WTC11 (cell line): Measurements from ENCODE around the gene EPB41. TPM values are rescaled to one million over a fixed set of nuclear protein-coding genes. Genes with fewer than 3 reads are reported as not detected.
A peak's percentile ranks its signal among the peaks of the same experiment; 100 is the strongest.

ENCODE experiments used
- AFF4 ChIP-seq: sonication (generic); formaldehyde crosslinking; IDR thresholded peaks from 2 replicates; pipeline ENCODE4 v1.8.1; 2023; ENCODE audit warnings: mild to moderate bottlenecking, missing genetic modification reagents, borderline replicate concordance
- AR ChIP-seq: fragments of 250-450 bp; sonication (Bioruptor Pico); IDR thresholded peaks from 2 replicates; pipeline ENCODE4 v1.9.0; 2021; ENCODE audit warnings: mild to moderate bottlenecking
- ARID4B ChIP-seq: sonication (generic); formaldehyde crosslinking; IDR thresholded peaks from 2 replicates; pipeline ENCODE4 v1.8.0; 2023; ENCODE audit warnings: missing genetic modification reagents, mild to moderate bottlenecking, borderline replicate concordance
- ATF2 ChIP-seq: sonication (generic); formaldehyde crosslinking; IDR thresholded peaks from 2 replicates; pipeline ENCODE4 v1.8.1; 2022; ENCODE audit warnings: low read depth, missing genetic modification reagents, borderline replicate concordance
- ATF6 ChIP-seq: sonication (generic); formaldehyde crosslinking; IDR thresholded peaks from 2 replicates; pipeline ENCODE4 v1.8.1; 2023; ENCODE audit warnings: mild to moderate bottlenecking, missing genetic modification reagents
- CREM ChIP-seq: sonication (generic); formaldehyde crosslinking; IDR thresholded peaks from 2 replicates; pipeline ENCODE4 v1.8.1; 2022; ENCODE audit warnings: mild to moderate bottlenecking, missing genetic modification reagents, moderate library complexity
- ELF4 ChIP-seq: sonication (generic); formaldehyde crosslinking; IDR thresholded peaks from 2 replicates; pipeline ENCODE4 v1.8.1; 2022; ENCODE audit warnings: low read depth, mild to moderate bottlenecking, moderate library complexity, missing genetic modification reagents
- EMX1 ChIP-seq: fragments of 250-450 bp; sonication (Bioruptor Pico); IDR thresholded peaks from 2 replicates; pipeline ENCODE4 v1.8.0; 2021; ENCODE audit warnings: mild to moderate bottlenecking
- FOXK1 ChIP-seq: sonication (generic); formaldehyde crosslinking; IDR thresholded peaks from 2 replicates; pipeline ENCODE4 v1.8.0; 2022; ENCODE audit warnings: mild to moderate bottlenecking, moderate library complexity, missing genetic modification reagents
- JUN ChIP-seq: sonication (generic); formaldehyde crosslinking; IDR thresholded peaks from 2 replicates; pipeline ENCODE4 v1.8.0; 2023; ENCODE audit warnings: mild to moderate bottlenecking, missing genetic modification reagents
- KAT7 ChIP-seq: sonication (generic); formaldehyde crosslinking; IDR thresholded peaks from 2 replicates; pipeline ENCODE4 v1.8.1; 2023; ENCODE audit warnings: missing genetic modification reagents, mild to moderate bottlenecking, borderline replicate concordance
- MAX ChIP-seq: sonication (generic); formaldehyde crosslinking; IDR thresholded peaks from 2 replicates; pipeline ENCODE4 v1.8.0; 2022; ENCODE audit warnings: mild to moderate bottlenecking, missing genetic modification reagents
- NFATC4 ChIP-seq: fragments of 250-450 bp; sonication (Bioruptor Pico); IDR thresholded peaks from 2 replicates; pipeline ENCODE4 v1.9.0; 2021; ENCODE audit warnings: mild to moderate bottlenecking
- NFE2L1 ChIP-seq: sonication (generic); formaldehyde crosslinking; IDR thresholded peaks from 2 replicates; pipeline ENCODE4 v1.8.1; 2023; ENCODE audit warnings: missing genetic modification reagents
- NR3C1 ChIP-seq: sonication (generic); formaldehyde crosslinking; conservative IDR thresholded peaks from 2 replicates; pipeline ENCODE4 v1.8.1; 2023; ENCODE audit warnings: low read depth, mild to moderate bottlenecking, missing genetic modification reagents
- OVOL2 ChIP-seq: fragments of 250-450 bp; sonication (Bioruptor Pico); IDR thresholded peaks from 2 replicates; pipeline ENCODE4 v1.9.0; 2021; ENCODE audit warnings: mild to moderate bottlenecking, borderline replicate concordance
- TP53 ChIP-seq: sonication (generic); formaldehyde crosslinking; IDR thresholded peaks from 2 replicates; pipeline ENCODE4 v1.8.1; 2023; ENCODE audit warnings: mild to moderate bottlenecking, missing genetic modification reagents
- ZNF138 ChIP-seq: sonication (generic); formaldehyde crosslinking; conservative IDR thresholded peaks from 2 replicates; pipeline ENCODE4 v1.8.1; 2022; ENCODE audit warnings: mild to moderate bottlenecking, moderate library complexity, missing genetic modification reagents
- ZNF317 ChIP-seq: sonication (generic); formaldehyde crosslinking; IDR thresholded peaks from 2 replicates; pipeline ENCODE4 v1.8.1; 2023; ENCODE audit warnings: low read depth, mild to moderate bottlenecking, moderate library complexity, missing genetic modification reagents, borderline replicate concordance
- ZNF425 ChIP-seq: fragments of 250-450 bp; sonication (Bioruptor Pico); conservative IDR thresholded peaks from 2 replicates; pipeline ENCODE4 v1.9.0; 2021; ENCODE audit warnings: mild to moderate bottlenecking
- total RNA-seq: library from RNA; stranded (reverse); gene quantifications from 3 replicates; pipeline ENCODE4 v1.2.3, GENCODE V29; 2021

EPB41 gene
- total RNA-seq, 1 experiment from 2014 or later: 85.0 TPM

GRCh38 chr1:29124366-29125236 lies 210.2 kb downstream of the EPB41 start (continued):
- TF ChIP-seq ATF6 (CRISPR knock-in tag): no peak
- TF ChIP-seq ELF4: no peak
- TF ChIP-seq OVOL2 (CRISPR knock-in tag): no peak
- no peak for TF ChIP-seq ATF2
- TF ChIP-seq EMX1 (CRISPR knock-in tag): no peak
- TF ChIP-seq AR (CRISPR knock-in tag): no peak
- no peak for TF ChIP-seq ZNF317
- no peak for TF ChIP-seq NFE2L1 (CRISPR knock-in tag)
- peak; percentile 13; the same call in 1 of the 2 replicates for TF ChIP-seq MAX (CRISPR knock-in tag)
- TF ChIP-seq FOXK1 (CRISPR knock-in tag): no peak; the same call in 1 of the 2 replicates
- TF ChIP-seq JUN (CRISPR knock-in tag): no peak
- no peak for TF ChIP-seq ARID4B (CRISPR knock-in tag)
- no peak for TF ChIP-seq NR3C1 (CRISPR knock-in tag)
- TF ChIP-seq ZNF425 (CRISPR knock-in tag): no peak
- no peak for TF ChIP-seq ZNF138
- no peak for TF ChIP-seq CREM (CRISPR knock-in tag)
- TF ChIP-seq TP53 (CRISPR knock-in tag): no peak; the same call in 1 of the 2 replicates
- no peak; the same call in 1 of the 2 replicates for TF ChIP-seq AFF4 (CRISPR knock-in tag)
- peak; percentile 53; the same call in 1 of the 2 replicates for TF ChIP-seq KAT7 (CRISPR knock-in tag)
- TF ChIP-seq NFATC4 (CRISPR knock-in tag): no peak
